Activated naive CD4-positive, alpha-beta T cell treated with anti-CD3 and anti-CD28 coated beads, Interleukin-2, amount 10 ng/mL, durations not matched to agents 7 days and 5 days (primary cell): ENCODE measurements around the gene SH3YL1.

Experiments
- CTCF ChIA-PET: fragments of 350-600 bp; sonication (Branson Sonifier 250); formaldehyde crosslinking; loops from one replicate; lab custom pipeline; 2021; ENCODE audit warnings: antibody characterized with exemption; lab: Charles Lee
- DNase-seq: peaks from one replicate; pipeline ENCODE4 v3.0.0-alpha.2; 2020
- H3K27ac Mint-ChIP-seq: one replicate; pipeline ENCODE4 v1.8.0; 2021; ENCODE audit warnings: mild to moderate bottlenecking, moderate library complexity, mixed read lengths
- H3K27me3 Mint-ChIP-seq: one replicate; pipeline ENCODE4 v1.8.0; 2021; ENCODE audit warnings: mild to moderate bottlenecking, mixed read lengths
- H3K36me3 Mint-ChIP-seq: one replicate; pipeline ENCODE4 v1.8.0; 2021; ENCODE audit warnings: mixed read lengths
- H3K4me1 Mint-ChIP-seq: one replicate; pipeline ENCODE4 v1.8.0; 2021; ENCODE audit warnings: mixed read lengths
- H3K4me3 Mint-ChIP-seq: one replicate; pipeline ENCODE4 v1.8.0; 2021; ENCODE audit warnings: mild to moderate bottlenecking, moderate library complexity, mixed read lengths
- H3K9me3 Mint-ChIP-seq: one replicate; pipeline ENCODE4 v1.8.0; 2021; ENCODE audit warnings: mixed read lengths

SH3YL1 gene

GRCh38 chr2:286774-287392, 23.1 kb upstream of the SH3YL1 start:
- DNase-seq = no peak
- H3K4me3 Mint-ChIP-seq = no peak overlapping the region

GRCh38 chr2:286035-286434, 22.2 kb upstream of the SH3YL1 start:
- H3K27me3 Mint-ChIP-seq = peaks cover 58% of the 10 kb centered on the region
- peaks cover 6% of the 10 kb centered on the region for H3K4me1 Mint-ChIP-seq
- no peak for DNase-seq
- no peak overlapping the region for H3K27ac Mint-ChIP-seq
- H3K9me3 Mint-ChIP-seq = no peaks in the 10 kb centered on the region
- peaks cover 13% of the 10 kb centered on the region for H3K36me3 Mint-ChIP-seq
- CTCF ChIA-PET = interaction anchor here (1.2 kb wide), 1 partner anchor 267 kb away, joined by 4 read pairs; no protein-coding TSS in a partner anchor
- no peak overlapping the region for H3K4me3 Mint-ChIP-seq

More at GRCh38 chr2:286774-287392, 23.1 kb upstream of the SH3YL1 start:
- H3K9me3 Mint-ChIP-seq = no peaks in the 10 kb centered on the region
- no peak overlapping the region for H3K27ac Mint-ChIP-seq
- CTCF ChIA-PET = interaction anchor here (1.2 kb wide), 1 partner anchor 268 kb away, joined by 4 read pairs; no protein-coding TSS in a partner anchor
- peaks cover 7% of the 10 kb centered on the region for H3K36me3 Mint-ChIP-seq
- H3K27me3 Mint-ChIP-seq = peaks cover 65% of the 10 kb centered on the region
- peaks cover 6% of the 10 kb centered on the region for H3K4me1 Mint-ChIP-seq

- Mint-ChIP-seq H3K9me3 (no peaks in the 10 kb centered on the region), H3K4me1 (peaks cover 6% of the 10 kb centered on the region), H3K4me3 (no peak overlapping the region), H3K27ac (no peak overlapping the region), H3K27me3 (peaks cover 54% of the 10 kb centered on the region), H3K36me3 (peaks cover 18% of the 10 kb centered on the region)
- no peak for DNase-seq
- CTCF ChIA-PET = interaction anchor here (1.2 kb wide), 1 partner anchor 267 kb away, joined by 4 read pairs; no protein-coding TSS in a partner anchor
Observed at GRCh38 chr2:285531-285930, 21.7 kb upstream of the SH3YL1 start.

GRCh38 chr2:284896-285492, 21.2 kb upstream of the SH3YL1 start:
- peaks cover 49% of the 10 kb centered on the region for H3K27me3 Mint-ChIP-seq
- H3K36me3 Mint-ChIP-seq = peaks cover 19% of the 10 kb centered on the region
- H3K9me3 Mint-ChIP-seq = no peaks in the 10 kb centered on the region
- CTCF ChIA-PET = no interaction called here
- H3K27ac Mint-ChIP-seq = no peak overlapping the region
- DNase-seq = no peak
- peaks cover 5% of the 10 kb centered on the region for H3K4me1 Mint-ChIP-seq
- no peak overlapping the region for H3K4me3 Mint-ChIP-seq

- Mint-ChIP-seq H3K27me3 (peaks cover 41% of the 10 kb centered on the region), H3K4me3 (no peak overlapping the region), H3K36me3 (peaks cover 25% of the 10 kb centered on the region), H3K27ac (no peak overlapping the region), H3K4me1 (no peaks in the 10 kb centered on the region), H3K9me3 (no peaks in the 10 kb centered on the region)
- DNase-seq = no peak
- CTCF ChIA-PET = no interaction called here
Observed at GRCh38 chr2:283996-284794, 20.4 kb upstream of the SH3YL1 start.

GRCh38 chr2:282371-283263, 18.8 kb upstream of the SH3YL1 start:
- DNase-seq = no peak
- H3K36me3 Mint-ChIP-seq = peaks cover 34% of the 10 kb centered on the region
- CTCF ChIA-PET = interaction anchor here (0.7 to 0.8 kb wide), 2 partner anchors 9 to 21 kb away, joined by 3 read pairs; no protein-coding TSS in a partner anchor
- H3K9me3 Mint-ChIP-seq = no peaks in the 10 kb centered on the region
- no peak overlapping the region for H3K27ac Mint-ChIP-seq
- no peak overlapping the region for H3K4me3 Mint-ChIP-seq
- peaks cover 27% of the 10 kb centered on the region for H3K27me3 Mint-ChIP-seq
- H3K4me1 Mint-ChIP-seq = no peaks in the 10 kb centered on the region

- CTCF ChIA-PET = interaction anchor here (0.7 kb wide), 1 partner anchor 10 kb away, joined by 3 read pairs; no protein-coding TSS in a partner anchor
- H3K27ac Mint-ChIP-seq = no peak overlapping the region
- no peaks in the 10 kb centered on the region for H3K4me1 Mint-ChIP-seq
- no peak for DNase-seq
- H3K9me3 Mint-ChIP-seq = no peaks in the 10 kb centered on the region
- peaks cover 46% of the 10 kb centered on the region for H3K36me3 Mint-ChIP-seq
- H3K27me3 Mint-ChIP-seq = peaks cover 15% of the 10 kb centered on the region
- no peak overlapping the region for H3K4me3 Mint-ChIP-seq
Observed at GRCh38 chr2:281381-281780, 17.5 kb upstream of the SH3YL1 start.

- Mint-ChIP-seq H3K9me3 (no peaks in the 10 kb centered on the region), H3K27ac (no peak overlapping the region), H3K36me3 (peaks cover 50% of the 10 kb centered on the region), H3K4me1 (no peaks in the 10 kb centered on the region), H3K27me3 (peaks cover 9% of the 10 kb centered on the region), H3K4me3 (no peak overlapping the region)
- DNase-seq = no peak
- CTCF ChIA-PET = no interaction called here
Observed at GRCh38 chr2:280650-281110, 16.8 kb upstream of the SH3YL1 start.

- Mint-ChIP-seq H3K9me3 (no peaks in the 10 kb centered on the region), H3K4me3 (no peak overlapping the region), H3K27me3 (peaks cover 3% of the 10 kb centered on the region), H3K36me3 (peaks cover 54% of the 10 kb centered on the region), H3K4me1 (no peaks in the 10 kb centered on the region), H3K27ac (no peak overlapping the region)
- CTCF ChIA-PET = no interaction called here
- DNase-seq = no peak
Observed at GRCh38 chr2:279956-280649, 16.3 kb upstream of the SH3YL1 start.

- no peak for DNase-seq
- Mint-ChIP-seq H3K9me3 (no peaks in the 10 kb centered on the region), H3K27me3 (no peaks in the 10 kb centered on the region), H3K27ac (no peak overlapping the region), H3K4me3 (no peak overlapping the region), H3K4me1 (peaks cover 2% of the 10 kb centered on the region), H3K36me3 (peaks cover 57% of the 10 kb centered on the region)
- CTCF ChIA-PET = no interaction called here
Observed at GRCh38 chr2:279366-279765, 15.5 kb upstream of the SH3YL1 start.

- CTCF ChIA-PET = no interaction called here
- no peak for DNase-seq
- Mint-ChIP-seq H3K4me3 (no peak overlapping the region), H3K4me1 (peaks cover 2% of the 10 kb centered on the region), H3K27me3 (no peaks in the 10 kb centered on the region), H3K9me3 (no peaks in the 10 kb centered on the region), H3K36me3 (peaks cover 59% of the 10 kb centered on the region), H3K27ac (no peak overlapping the region)
Observed at GRCh38 chr2:278927-279320, 15.1 kb upstream of the SH3YL1 start.

- Mint-ChIP-seq H3K27me3 (no peaks in the 10 kb centered on the region), H3K4me3 (no peak overlapping the region), H3K36me3 (peaks cover 59% of the 10 kb centered on the region), H3K27ac (no peak overlapping the region), H3K9me3 (no peaks in the 10 kb centered on the region), H3K4me1 (peaks cover 2% of the 10 kb centered on the region)
- CTCF ChIA-PET = no interaction called here
- DNase-seq = no peak
Observed at GRCh38 chr2:278312-278926, 14.6 kb upstream of the SH3YL1 start.

GRCh38 chr2:275466-275865, 11.6 kb upstream of the SH3YL1 start:
- CTCF ChIA-PET = no interaction called here
- H3K27ac Mint-ChIP-seq = peak overlapping the region; percentile 28
- no peaks in the 10 kb centered on the region for H3K27me3 Mint-ChIP-seq
- no peaks in the 10 kb centered on the region for H3K9me3 Mint-ChIP-seq
- H3K4me3 Mint-ChIP-seq = no peak overlapping the region
- H3K4me1 Mint-ChIP-seq = peaks cover 6% of the 10 kb centered on the region
- peaks cover 49% of the 10 kb centered on the region for H3K36me3 Mint-ChIP-seq
- DNase-seq = no peak
